ENCODE results near the gene HOXB2.

HOXB2 gene

DNA sequence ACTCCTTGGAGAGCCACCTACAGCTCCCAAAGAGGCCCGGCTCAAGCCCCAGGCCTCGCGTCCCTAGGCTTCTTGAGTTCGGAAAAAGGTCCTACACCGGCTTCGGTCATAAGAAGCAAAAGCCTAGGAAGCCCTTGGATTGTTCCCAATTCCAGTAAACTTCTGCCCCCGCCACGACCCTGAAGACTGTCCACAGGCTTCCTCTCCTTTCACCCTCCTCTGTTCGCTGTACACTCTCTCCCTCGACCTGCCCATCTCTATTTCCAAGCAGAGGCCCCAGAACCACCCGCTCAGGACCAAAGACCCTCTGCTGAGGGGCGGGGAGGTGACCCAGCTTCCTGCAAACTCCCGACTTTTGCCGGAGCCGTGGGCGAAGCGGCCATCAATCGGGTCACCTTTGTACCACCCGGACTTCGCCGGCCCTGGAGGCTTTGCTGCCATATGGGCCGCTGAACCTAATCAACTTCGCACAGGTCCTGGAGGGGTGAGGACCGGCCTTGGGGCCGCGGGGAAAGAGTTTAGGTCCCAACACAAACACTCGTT lies 2.7 kb downstream of the HOXB2 start:
- Histone ChIP-seq H3K9ac (ENCODE audit: low read length) (peak overlapping the region; percentile 98; the same call in 1 of the 2 replicates), H3K9me3 (ENCODE audit: insufficient read depth, low read length) (no peaks in the 10 kb centered on the region), H4K20me1 (ENCODE audit: insufficient read depth, low read length) (no peaks in the 10 kb centered on the region), H3K36me3 (replicated peaks; ENCODE audit: low read depth, low read length) (peaks cover 7% of the 10 kb centered on the region), H3K79me2 (ENCODE audit: low read length) (peaks cover 42% of the 10 kb centered on the region), H3K4me1 (ENCODE audit: low read length) (peaks cover 19% of the 10 kb centered on the region), H3K4me3 (ENCODE audit: low read length) (peak overlapping the region; percentile 90), H2AFZ (ENCODE audit: low read depth, low read length) (no peak overlapping the region), H3K27me3 (ENCODE audit: low read depth, low read length) (no peaks in the 10 kb centered on the region), H3K4me2 (ENCODE audit: low read length) (peak overlapping the region; percentile 69), H3K27ac (ENCODE audit: low read length) (no peak overlapping the region)
- TF ChIP-seq EZH2phosphoT487 (IDR thresholded peaks at IDR 0.05; ENCODE audit: low read depth), result no peak
- no peak for TF ChIP-seq CTCF (IDR thresholded peaks at IDR 0.05; ENCODE audit: low read depth, low read length)

- peaks cover 7% of the 10 kb centered on the region for H3K36me3 ChIP-seq (replicated peaks; ENCODE audit: low read depth, low read length)
- H4K20me1 ChIP-seq (ENCODE audit: insufficient read depth, low read length), result no peaks in the 10 kb centered on the region
- no peak for TF ChIP-seq EZH2phosphoT487 (IDR thresholded peaks at IDR 0.05; ENCODE audit: low read depth)
- no peak for TF ChIP-seq CTCF (IDR thresholded peaks at IDR 0.05; ENCODE audit: low read depth, low read length)
- no peak overlapping the region for H3K27ac ChIP-seq (ENCODE audit: low read length)
- H3K4me1 ChIP-seq (ENCODE audit: low read length), result peaks cover 19% of the 10 kb centered on the region
- H3K9ac ChIP-seq (ENCODE audit: low read length), result no peak overlapping the region
- peaks cover 42% of the 10 kb centered on the region for H3K79me2 ChIP-seq (ENCODE audit: low read length)
- H3K27me3 ChIP-seq (ENCODE audit: low read depth, low read length), result no peaks in the 10 kb centered on the region
- peak overlapping the region; percentile 69; the same call in 1 of the 2 replicates for H3K4me2 ChIP-seq (ENCODE audit: low read length)
- H3K4me3 ChIP-seq (ENCODE audit: low read length), result peak overlapping the region; percentile 90; the same call in 1 of the 2 replicates
- H3K9me3 ChIP-seq (ENCODE audit: insufficient read depth, low read length), result no peaks in the 10 kb centered on the region
- no peak overlapping the region for H2AFZ ChIP-seq (ENCODE audit: low read depth, low read length)
These were observed 3.3 kb downstream of the HOXB2 start for GRCh38 chr17:48541577-48542113.

DNA sequence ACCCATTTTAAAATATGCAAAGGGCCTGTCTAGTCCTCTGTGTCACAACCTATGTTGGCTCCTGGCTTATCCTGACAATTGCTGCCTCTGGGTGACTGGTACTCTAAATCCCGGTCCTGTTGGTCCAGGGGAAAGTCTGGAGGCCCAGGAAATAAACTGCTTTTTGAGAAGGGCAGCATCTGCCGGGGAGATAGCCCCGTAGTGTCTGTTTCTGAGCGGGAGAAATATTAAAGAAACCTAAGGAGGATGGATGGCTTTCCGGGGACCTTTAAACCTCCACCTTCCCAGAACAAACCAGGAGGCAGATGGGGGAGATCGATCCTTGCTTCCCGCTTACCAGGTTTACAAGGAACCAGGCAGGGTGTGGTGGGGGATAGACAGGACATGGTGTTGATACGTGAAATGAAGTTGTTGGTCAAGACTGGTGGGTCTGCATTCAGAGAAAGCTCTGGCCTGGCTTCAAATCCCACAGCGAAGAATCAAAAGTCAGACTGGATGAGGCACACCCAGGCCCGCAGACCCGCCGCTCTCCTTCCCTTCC lies 3.8 kb downstream of the HOXB2 start:
- Histone ChIP-seq H4K20me1 (ENCODE audit: insufficient read depth, low read length) (no peaks in the 10 kb centered on the region), H3K9me3 (ENCODE audit: insufficient read depth, low read length) (no peaks in the 10 kb centered on the region), H3K79me2 (ENCODE audit: low read length) (peaks cover 42% of the 10 kb centered on the region), H3K36me3 (replicated peaks; ENCODE audit: low read depth, low read length) (peaks cover 7% of the 10 kb centered on the region), H3K27me3 (ENCODE audit: low read depth, low read length) (no peaks in the 10 kb centered on the region), H3K27ac (ENCODE audit: low read length) (no peak overlapping the region), H3K4me1 (ENCODE audit: low read length) (peaks cover 19% of the 10 kb centered on the region), H2AFZ (ENCODE audit: low read depth, low read length) (no peak overlapping the region), H3K4me2 (ENCODE audit: low read length) (no peak overlapping the region), H3K9ac (ENCODE audit: low read length) (no peak overlapping the region), H3K4me3 (ENCODE audit: low read length) (no peak overlapping the region)
- no peak for TF ChIP-seq CTCF (IDR thresholded peaks at IDR 0.05; ENCODE audit: low read depth, low read length)
- TF ChIP-seq EZH2phosphoT487 (IDR thresholded peaks at IDR 0.05; ENCODE audit: low read depth), result no peak

DNA sequence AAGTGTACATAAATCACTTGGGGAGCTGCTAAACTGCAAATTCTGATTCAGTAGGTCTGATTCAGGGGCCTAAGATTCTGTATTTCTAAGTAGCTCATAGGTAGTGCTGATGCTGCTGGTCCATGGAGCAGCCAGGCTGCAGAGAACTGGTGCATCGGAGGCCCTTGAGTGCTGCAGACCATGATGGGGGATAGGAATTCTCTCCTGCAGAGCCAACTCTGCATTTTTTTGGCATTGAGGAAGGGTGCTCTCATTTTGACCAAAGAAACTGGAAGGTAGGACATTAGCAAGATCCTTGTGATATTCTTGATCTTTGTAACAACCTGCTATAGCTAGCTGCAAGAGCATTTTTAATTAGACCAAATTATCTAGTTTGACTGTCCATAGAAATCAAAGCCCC lies 4.7 kb downstream of the HOXB2 start:
- no peak overlapping the region for H3K4me2 ChIP-seq (ENCODE audit: low read length)
- H3K9me3 ChIP-seq (ENCODE audit: insufficient read depth, low read length), result no peaks in the 10 kb centered on the region
- H3K36me3 ChIP-seq (replicated peaks; ENCODE audit: low read depth, low read length), result peaks cover 7% of the 10 kb centered on the region
- no peak overlapping the region for H3K4me3 ChIP-seq (ENCODE audit: low read length)
- no peaks in the 10 kb centered on the region for H3K27me3 ChIP-seq (ENCODE audit: low read depth, low read length)
- H3K27ac ChIP-seq (ENCODE audit: low read length), result no peak overlapping the region
- H4K20me1 ChIP-seq (ENCODE audit: insufficient read depth, low read length), result no peaks in the 10 kb centered on the region
- H3K4me1 ChIP-seq (ENCODE audit: low read length), result peaks cover 12% of the 10 kb centered on the region
- H3K79me2 ChIP-seq (ENCODE audit: low read length), result peaks cover 36% of the 10 kb centered on the region
- TF ChIP-seq CTCF (IDR thresholded peaks at IDR 0.05; ENCODE audit: low read depth, low read length) (no peak), EZH2phosphoT487 (IDR thresholded peaks at IDR 0.05; ENCODE audit: low read depth) (no peak)
- H2AFZ ChIP-seq (ENCODE audit: low read depth, low read length), result no peak overlapping the region
- no peak overlapping the region for H3K9ac ChIP-seq (ENCODE audit: low read length)

All from OCI-LY3 (cell line).